Measurements from ENCODE around the gene SPTBN2. TPM values are rescaled to one million over a fixed set of nuclear protein-coding genes. Genes with fewer than 3 reads are reported as not detected.

The SPTBN2 gene
- total RNA-seq, 1 experiment from 2014 or later = 18.5 TPM

DNA sequence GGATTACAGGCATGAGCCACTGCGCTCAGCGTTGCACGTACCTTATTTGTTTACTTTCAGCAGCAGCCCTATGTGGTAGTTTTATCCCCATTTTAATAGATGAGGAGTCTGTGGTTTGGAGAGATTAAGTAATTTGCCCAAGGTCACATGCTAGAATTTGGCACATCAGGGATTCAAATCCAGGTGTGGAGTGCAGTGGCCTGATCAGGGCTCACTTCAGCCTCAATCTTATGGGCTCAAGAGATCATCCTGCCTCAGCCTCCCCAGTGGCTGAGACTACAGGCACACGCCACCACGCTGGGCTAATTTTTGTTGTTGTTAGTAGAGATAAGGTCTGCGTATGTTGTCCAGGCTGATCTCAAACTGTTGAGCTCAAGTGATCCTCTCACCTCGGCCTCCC is 18.5 kb upstream of the SPTBN2 start:
- Histone ChIP-seq H3K4me1 (ENCODE audit: control insufficient read depth in 1 of 2, insufficient read depth in 2 of 2, low read length in 2 of 2) (peaks cover 8 to 28% of the 10 kb centered on the region in 2 experiments), H3K27me3 (ENCODE audit: insufficient read depth, low read length) (no peaks in the 10 kb centered on the region), H3K27ac (ENCODE audit: low read depth, low read length) (no peak overlapping the region), H3K9me2 (ENCODE audit: insufficient read depth) (no peaks in the 10 kb centered on the region), H3K4me2 (ENCODE audit: low read length) (no peak overlapping the region), H3K36me3 (ENCODE audit: control insufficient read depth in 1 of 2, insufficient read depth in 2 of 2, low read length in 2 of 2) (no peaks in the 10 kb centered on the region), H3K9ac (ENCODE audit: low read length) (no peak overlapping the region), H3K79me2 (ENCODE audit: insufficient read depth, low read length) (peaks cover 16% of the 10 kb centered on the region; the same call in 1 of the 2 replicates), H2AFZ (ENCODE audit: low read depth, low read length, poor library complexity, severe bottlenecking) (no peak overlapping the region), H4K20me1 (ENCODE audit: insufficient read depth) (no peaks in the 10 kb centered on the region), H3K4me3 (replicated peaks in 1 of 2; ENCODE audit: low read depth in 1 of 2, low read length in 2 of 2) (no peak overlapping the region), H3K9me3 (ENCODE audit: control insufficient read depth in 1 of 2, insufficient read depth in 1 of 2, low read depth in 1 of 2, low read length in 2 of 2) (no peaks in the 10 kb centered on the region)
- ChIA-PET POLR2A (no interaction called here), CTCF (no interaction called here), RAD21 (ENCODE audit: low non-redundant PET in 1 of 2, low total read pairs in 2 of 2, uncharacterized antibody in 2 of 2, unreplicated experiment in 2 of 2) (interaction anchor here in 1 of 2 experiments (0.7 kb wide), 1 partner anchor 71 kb away, joined by 3 read pairs; no protein-coding TSS in a partner anchor)
- no peak for TF ChIP-seq YY1 (IDR thresholded peaks at IDR 0.05; ENCODE audit: extremely low read depth, insufficient replicate concordance, low read depth, low read length)
- ATAC-seq (no peak), DNase-seq (ENCODE audit: low read depth, low spot score) (no peak)
- intact Hi-C loops (cut with micrococcal nuclease) = no loop called here
- TSS peak; percentile 17 for BruUV-seq (replicated peaks)

DNA sequence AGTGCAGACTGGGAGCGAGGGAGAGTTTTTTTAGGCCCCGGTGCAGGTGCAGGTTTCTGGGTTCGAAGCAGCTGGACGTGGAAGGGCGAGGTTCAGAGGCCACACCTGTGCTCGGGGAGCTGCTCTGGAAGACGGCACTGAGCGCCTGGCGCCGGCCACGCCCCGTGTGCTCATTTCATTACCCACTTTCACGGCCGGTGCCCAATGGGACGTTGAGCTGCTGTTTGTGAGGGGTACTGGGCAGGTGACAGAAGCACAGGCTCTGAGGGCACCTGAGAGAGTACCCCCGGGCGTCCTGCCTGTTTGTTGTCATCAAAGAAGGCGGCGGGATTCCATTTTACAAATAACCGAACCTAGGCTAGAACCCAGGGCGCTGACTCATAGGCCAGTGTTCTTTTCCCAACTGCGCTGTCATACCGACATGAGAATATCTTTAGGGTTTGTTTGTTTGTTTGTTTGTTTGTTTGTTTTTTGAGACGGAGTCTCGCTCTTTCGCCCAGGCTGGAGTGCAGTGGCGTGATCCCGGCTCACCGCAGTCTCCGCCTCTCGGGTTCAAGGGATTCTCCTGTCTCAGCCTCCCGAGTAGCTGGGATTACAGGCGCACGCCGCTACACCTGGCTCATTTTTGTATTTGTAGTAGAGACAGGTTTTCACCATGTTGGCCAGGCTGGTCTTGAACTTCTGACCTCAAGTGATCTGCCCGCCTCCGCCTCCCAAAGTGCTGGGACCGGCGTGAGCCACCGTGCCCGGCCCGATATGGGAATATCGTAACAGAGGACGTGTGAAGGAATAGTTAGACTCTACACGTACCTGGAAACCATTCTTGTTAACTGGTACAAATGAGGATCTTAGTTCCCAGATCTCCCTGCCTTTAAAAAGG is 16.6 kb upstream of the SPTBN2 start:
- H3K9me2 ChIP-seq (ENCODE audit: insufficient read depth) = no peaks in the 10 kb centered on the region
- peak overlapping the region; percentile 85 for H3K27ac ChIP-seq (ENCODE audit: low read depth, low read length)
- H3K27me3 ChIP-seq (ENCODE audit: insufficient read depth, low read length) = no peaks in the 10 kb centered on the region
- no peak for DNase-seq (ENCODE audit: low read depth, low spot score)
- H4K20me1 ChIP-seq (ENCODE audit: insufficient read depth) = no peaks in the 10 kb centered on the region
- peaks cover 8 to 28% of the 10 kb centered on the region in 2 experiments for H3K4me1 ChIP-seq (ENCODE audit: control insufficient read depth in 1 of 2, insufficient read depth in 2 of 2, low read length in 2 of 2)
- no peak overlapping the region for H2AFZ ChIP-seq (ENCODE audit: low read depth, low read length, poor library complexity, severe bottlenecking)
- H3K79me2 ChIP-seq (ENCODE audit: insufficient read depth, low read length) = peaks cover 16% of the 10 kb centered on the region; the same call in 1 of the 2 replicates
- POLR2A ChIA-PET = no interaction called here
- peak overlapping the region; percentile 83 for H3K9ac ChIP-seq (ENCODE audit: low read length)
- RAD21 ChIA-PET (ENCODE audit: low non-redundant PET in 1 of 2, low total read pairs in 2 of 2, uncharacterized antibody in 2 of 2, unreplicated experiment in 2 of 2) = no interaction called here
- peak; percentile 77 for ATAC-seq
- CTCF ChIA-PET = no interaction called here
- TSS peak; percentile 49 for BruUV-seq (replicated peaks)
- no peaks in the 10 kb centered on the region for H3K9me3 ChIP-seq (ENCODE audit: control insufficient read depth in 1 of 2, insufficient read depth in 1 of 2, low read depth in 1 of 2, low read length in 2 of 2)
- no peaks in the 10 kb centered on the region for H3K36me3 ChIP-seq (ENCODE audit: control insufficient read depth in 1 of 2, insufficient read depth in 2 of 2, low read length in 2 of 2)
- H3K4me3 ChIP-seq (replicated peaks in 1 of 2; ENCODE audit: low read depth in 1 of 2, low read length in 2 of 2) = peak overlapping the region; percentile 74 to 89
- peak overlapping the region; percentile 98 for H3K4me2 ChIP-seq (ENCODE audit: low read length)
- intact Hi-C loops (cut with micrococcal nuclease) = no loop called here
- TF ChIP-seq EZH2phosphoT487 (IDR thresholded peaks at IDR 0.05; ENCODE audit: borderline replicate concordance) (no peak), POLR2AphosphoS5 (IDR thresholded peaks at IDR 0.05; ENCODE audit: low read depth, low read length) (peak; percentile 65), CEBPB (IDR thresholded peaks at IDR 0.05; ENCODE audit: low read depth) (no peak)

Data from HCT116 (cell line).